Measurements from ENCODE around the gene C22orf23.

Gene C22orf23

DNA sequence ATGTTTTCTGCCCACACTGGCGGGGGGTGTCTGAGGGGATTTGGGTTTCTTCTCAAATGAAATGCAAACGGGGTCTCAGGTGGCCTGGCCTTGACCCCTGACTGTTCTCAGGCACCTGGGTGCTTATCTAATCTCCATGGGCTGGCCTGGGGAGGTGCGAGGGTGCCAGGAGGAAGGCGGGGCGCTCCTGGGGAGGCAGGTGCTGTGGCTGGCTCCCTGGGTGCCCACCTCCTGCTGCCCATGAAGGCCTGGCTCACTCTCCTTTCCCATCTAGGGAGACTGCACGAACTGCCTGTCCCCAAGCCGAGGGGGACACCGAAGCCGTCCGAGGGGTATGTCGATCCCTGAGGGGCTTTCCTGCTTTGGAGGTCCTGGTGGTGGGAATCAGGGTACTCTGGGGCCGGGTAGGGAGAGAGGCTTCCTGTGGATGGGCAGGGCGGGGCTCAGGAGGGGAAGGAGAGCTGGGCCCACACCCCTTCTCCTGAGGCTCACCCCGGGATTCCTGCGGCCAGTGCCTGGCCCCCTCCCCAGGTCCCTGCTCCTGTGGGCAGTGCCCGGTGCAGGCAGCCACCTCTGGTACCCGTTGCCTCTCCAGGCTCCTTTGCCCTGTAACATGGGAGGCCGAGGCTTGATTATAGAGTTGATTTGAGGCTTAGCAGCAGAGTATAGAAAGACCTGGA lies 28.9 kb downstream of the C22orf23 start:
- Histone ChIP-seq H3K9ac (no peak overlapping the region), H3K36me3 (ENCODE audit: control insufficient read depth, insufficient read depth, low read length) (no peaks in the 10 kb centered on the region), H2AFZ (no peak overlapping the region), H3K27ac (no peak overlapping the region), H3K4me2 (ENCODE audit: low read length) (no peak overlapping the region), H3K9me3 (ENCODE audit: control insufficient read depth, low read length) (no peaks in the 10 kb centered on the region), H3K27me3 (ENCODE audit: control insufficient read depth, insufficient read depth, low read length) (no peaks in the 10 kb centered on the region), H3K4me3 (ENCODE audit: low read depth, low read length) (no peak overlapping the region), H3K79me2 (no peaks in the 10 kb centered on the region), H3K4me1 (peaks cover 5% of the 10 kb centered on the region)
- TF ChIP-seq, protein P1, sequence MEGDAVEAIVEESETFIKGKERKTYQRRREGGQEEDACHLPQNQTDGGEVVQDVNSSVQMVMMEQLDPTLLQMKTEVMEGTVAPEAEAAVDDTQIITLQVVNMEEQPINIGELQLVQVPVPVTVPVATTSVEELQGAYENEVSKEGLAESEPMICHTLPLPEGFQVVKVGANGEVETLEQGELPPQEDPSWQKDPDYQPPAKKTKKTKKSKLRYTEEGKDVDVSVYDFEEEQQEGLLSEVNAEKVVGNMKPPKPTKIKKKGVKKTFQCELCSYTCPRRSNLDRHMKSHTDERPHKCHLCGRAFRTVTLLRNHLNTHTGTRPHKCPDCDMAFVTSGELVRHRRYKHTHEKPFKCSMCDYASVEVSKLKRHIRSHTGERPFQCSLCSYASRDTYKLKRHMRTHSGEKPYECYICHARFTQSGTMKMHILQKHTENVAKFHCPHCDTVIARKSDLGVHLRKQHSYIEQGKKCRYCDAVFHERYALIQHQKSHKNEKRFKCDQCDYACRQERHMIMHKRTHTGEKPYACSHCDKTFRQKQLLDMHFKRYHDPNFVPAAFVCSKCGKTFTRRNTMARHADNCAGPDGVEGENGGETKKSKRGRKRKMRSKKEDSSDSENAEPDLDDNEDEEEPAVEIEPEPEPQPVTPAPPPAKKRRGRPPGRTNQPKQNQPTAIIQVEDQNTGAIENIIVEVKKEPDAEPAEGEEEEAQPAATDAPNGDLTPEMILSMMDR (IDR thresholded peaks at IDR 0.05) = no peak

DNA sequence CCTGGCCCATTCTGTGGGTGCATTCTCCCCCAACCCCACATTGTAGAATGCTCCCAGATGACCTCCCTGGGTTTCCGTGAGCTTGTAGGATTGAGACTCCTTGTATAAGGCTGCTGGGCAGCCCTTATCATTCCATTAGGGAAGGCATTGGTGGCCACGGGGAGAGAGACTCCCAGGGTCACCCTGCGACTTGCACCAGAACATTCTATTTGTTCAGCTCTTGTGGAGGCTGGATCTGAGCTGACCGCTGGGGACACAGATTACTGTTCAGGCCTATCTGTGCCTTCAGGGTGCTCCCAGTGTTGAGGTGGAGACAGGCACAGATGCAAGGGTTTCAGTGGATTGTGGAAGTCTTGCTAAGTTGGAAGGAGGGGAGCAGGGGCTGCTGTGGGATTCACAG lies 29.5 kb downstream of the C22orf23 start:
- peaks cover under 1% of the 10 kb centered on the region for H3K4me1 ChIP-seq
- H2AFZ ChIP-seq = no peak overlapping the region
- no peak overlapping the region for H3K27ac ChIP-seq
- no peak overlapping the region for H3K9ac ChIP-seq
- H3K4me3 ChIP-seq (ENCODE audit: low read depth, low read length) = no peak overlapping the region
- H3K27me3 ChIP-seq (ENCODE audit: control insufficient read depth, insufficient read depth, low read length) = no peaks in the 10 kb centered on the region
- H3K36me3 ChIP-seq (ENCODE audit: control insufficient read depth, insufficient read depth, low read length) = no peaks in the 10 kb centered on the region
- no peaks in the 10 kb centered on the region for H3K9me3 ChIP-seq (ENCODE audit: control insufficient read depth, low read length)
- TF ChIP-seq, protein P1 (IDR thresholded peaks at IDR 0.05) = no peak
- no peak overlapping the region for H3K4me2 ChIP-seq (ENCODE audit: low read length)
- H3K79me2 ChIP-seq = no peaks in the 10 kb centered on the region

DNA sequence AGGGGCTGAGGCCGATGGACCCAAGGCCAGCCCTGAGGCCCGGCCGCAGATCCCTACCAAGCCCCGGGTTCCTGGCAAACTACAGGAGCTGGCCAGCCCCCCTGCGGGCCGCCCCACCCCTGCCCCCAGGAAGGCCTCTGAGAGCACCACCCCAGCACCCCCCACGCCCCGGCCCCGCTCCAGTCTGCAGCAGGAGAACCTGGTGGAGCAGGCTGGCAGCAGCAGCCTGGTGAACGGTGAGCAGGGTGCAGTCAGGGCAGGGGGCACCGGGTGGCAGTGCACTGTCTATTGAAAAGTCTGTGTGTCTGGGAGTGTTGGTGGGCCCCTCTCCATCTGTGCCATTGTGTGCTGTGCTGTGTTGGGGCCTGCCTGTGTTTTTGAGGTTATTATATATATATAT lies 31.2 kb downstream of the C22orf23 start:
- no peaks in the 10 kb centered on the region for H3K27me3 ChIP-seq (ENCODE audit: control insufficient read depth, insufficient read depth, low read length)
- no peak overlapping the region for H3K4me3 ChIP-seq (ENCODE audit: low read depth, low read length)
- H3K4me2 ChIP-seq (ENCODE audit: low read length) = no peak overlapping the region
- TF ChIP-seq, protein P1 (IDR thresholded peaks at IDR 0.05) = no peak
- no peak overlapping the region for H3K27ac ChIP-seq
- H2AFZ ChIP-seq = no peak overlapping the region
- H3K9me3 ChIP-seq (ENCODE audit: control insufficient read depth, low read length) = no peaks in the 10 kb centered on the region
- H3K36me3 ChIP-seq (ENCODE audit: control insufficient read depth, insufficient read depth, low read length) = no peaks in the 10 kb centered on the region
- H3K9ac ChIP-seq = no peak overlapping the region
- H3K4me1 ChIP-seq = no peaks in the 10 kb centered on the region
- no peaks in the 10 kb centered on the region for H3K79me2 ChIP-seq

DNA sequence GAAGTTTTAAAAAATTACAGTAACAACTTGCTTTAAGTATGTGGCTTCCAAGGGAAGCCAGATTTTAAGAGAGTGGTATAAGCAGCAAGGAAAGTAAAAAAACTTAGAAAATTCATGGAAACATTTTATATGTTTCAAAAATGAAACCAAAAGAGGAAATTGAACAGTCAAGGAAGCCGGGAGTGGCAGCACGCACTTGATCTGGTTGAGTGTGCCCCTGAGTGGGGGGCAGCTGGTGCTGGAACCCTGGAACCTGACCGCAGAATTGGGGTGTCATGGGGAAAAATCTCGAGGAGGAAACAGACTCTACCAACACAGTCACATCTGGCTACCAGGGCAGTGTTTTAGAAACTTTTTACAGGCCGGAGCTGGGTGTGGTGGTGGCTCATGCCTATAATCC lies 33.3 kb downstream of the C22orf23 start:
- Histone ChIP-seq H3K36me3 (ENCODE audit: control insufficient read depth, insufficient read depth, low read length) (no peaks in the 10 kb centered on the region), H3K4me3 (ENCODE audit: low read depth, low read length) (no peak overlapping the region), H3K9me3 (ENCODE audit: control insufficient read depth, low read length) (no peaks in the 10 kb centered on the region), H3K4me2 (ENCODE audit: low read length) (no peak overlapping the region), H3K9ac (no peak overlapping the region), H3K79me2 (no peaks in the 10 kb centered on the region), H3K27me3 (ENCODE audit: control insufficient read depth, insufficient read depth, low read length) (no peaks in the 10 kb centered on the region), H3K27ac (no peak overlapping the region), H2AFZ (no peak overlapping the region), H3K4me1 (no peaks in the 10 kb centered on the region)
- TF ChIP-seq, protein P1 (IDR thresholded peaks at IDR 0.05) = no peak
